Stimulated activated CD4-positive, alpha-beta T cell treated with anti-CD3 and anti-CD28 coated beads, Interleukin-1b, Interleukin-23, amount 100 ng/mL, for 24 hours (primary cell): Measurements from ENCODE around the gene DOCK10.
"Not testable (repeated sequence)": the region's sequence is repeated elsewhere in the genome, so short reads cannot be mapped to it uniquely, and the experiment has no call there.

ENCODE experiments used
- DNase-seq, 4 experiments: peaks; one replicate each; pipeline ENCODE4 v3.0.0-alpha.2; 2020; ENCODE audit warnings: low read depth in 4 of 4, low spot score in 1 of 4

DOCK10 gene

GRCh38 chr2:225041851-225042799 is at the start of gene DOCK10:
DOCK10 (minus strand) TSS chr2:225042468; CDS start chr2:225042374, 94 bp downstream.
- peak; percentile 25 to 41 (median 36) for DNase-seq

- DNase-seq = no peak
Measured at GRCh38 chr2:225091336-225091735, 49.1 kb upstream of the DOCK10 start.

- no peak for DNase-seq
Measured at GRCh38 chr2:225090746-225091145, 48.5 kb upstream of the DOCK10 start.

- DNase-seq = no peak
Measured at GRCh38 chr2:225086915-225087314, 44.6 kb upstream of the DOCK10 start.

GRCh38 chr2:225086439-225086838 is 44.2 kb upstream of the DOCK10 start:
- no peak for DNase-seq

- no peak for DNase-seq
Measured at GRCh38 chr2:225083276-225083675, 41.0 kb upstream of the DOCK10 start.

GRCh38 chr2:225076125-225076524 is 33.9 kb upstream of the DOCK10 start:
- no peak for DNase-seq

GRCh38 chr2:225074919-225075681 is 32.8 kb upstream of the DOCK10 start:
- no peak for DNase-seq

- no peak for DNase-seq
Measured at GRCh38 chr2:225074366-225074765, 32.1 kb upstream of the DOCK10 start.

GRCh38 chr2:225073198-225073597 is 30.9 kb upstream of the DOCK10 start:
- no peak for DNase-seq

GRCh38 chr2:225072444-225072843 is 30.2 kb upstream of the DOCK10 start:
- DNase-seq = no peak

- DNase-seq = no peak
Measured at GRCh38 chr2:225070811-225071210, 28.5 kb upstream of the DOCK10 start.

GRCh38 chr2:225069966-225070365 is 27.7 kb upstream of the DOCK10 start:
- DNase-seq = no peak

- no peak for DNase-seq
Measured at GRCh38 chr2:225069477-225069876, 27.2 kb upstream of the DOCK10 start.

- no peak for DNase-seq
Measured at GRCh38 chr2:225065882-225066281, 23.6 kb upstream of the DOCK10 start.

- no peak for DNase-seq
Measured at GRCh38 chr2:225064928-225065327, 22.7 kb upstream of the DOCK10 start.

GRCh38 chr2:225064362-225064761 is 22.1 kb upstream of the DOCK10 start:
- no peak for DNase-seq

GRCh38 chr2:225056330-225057073 is 14.2 kb upstream of the DOCK10 start:
- no peak for DNase-seq

GRCh38 chr2:225055714-225056113 is 13.4 kb upstream of the DOCK10 start:
- DNase-seq = no peak

- no peak for DNase-seq
Measured at GRCh38 chr2:225052703-225053102, 10.4 kb upstream of the DOCK10 start.

GRCh38 chr2:225047502-225047901 is 5.2 kb upstream of the DOCK10 start:
- not testable (repeated sequence) for DNase-seq
